ELF-1 (cell line): ENCODE data around the gene COG5.

ENCODE experiments used
- DNase-seq: peaks from one replicate; pipeline ENCODE4 v3.0.0-alpha.2; 2016; ENCODE audit warnings: low read depth, low spot score

Gene COG5

DNA sequence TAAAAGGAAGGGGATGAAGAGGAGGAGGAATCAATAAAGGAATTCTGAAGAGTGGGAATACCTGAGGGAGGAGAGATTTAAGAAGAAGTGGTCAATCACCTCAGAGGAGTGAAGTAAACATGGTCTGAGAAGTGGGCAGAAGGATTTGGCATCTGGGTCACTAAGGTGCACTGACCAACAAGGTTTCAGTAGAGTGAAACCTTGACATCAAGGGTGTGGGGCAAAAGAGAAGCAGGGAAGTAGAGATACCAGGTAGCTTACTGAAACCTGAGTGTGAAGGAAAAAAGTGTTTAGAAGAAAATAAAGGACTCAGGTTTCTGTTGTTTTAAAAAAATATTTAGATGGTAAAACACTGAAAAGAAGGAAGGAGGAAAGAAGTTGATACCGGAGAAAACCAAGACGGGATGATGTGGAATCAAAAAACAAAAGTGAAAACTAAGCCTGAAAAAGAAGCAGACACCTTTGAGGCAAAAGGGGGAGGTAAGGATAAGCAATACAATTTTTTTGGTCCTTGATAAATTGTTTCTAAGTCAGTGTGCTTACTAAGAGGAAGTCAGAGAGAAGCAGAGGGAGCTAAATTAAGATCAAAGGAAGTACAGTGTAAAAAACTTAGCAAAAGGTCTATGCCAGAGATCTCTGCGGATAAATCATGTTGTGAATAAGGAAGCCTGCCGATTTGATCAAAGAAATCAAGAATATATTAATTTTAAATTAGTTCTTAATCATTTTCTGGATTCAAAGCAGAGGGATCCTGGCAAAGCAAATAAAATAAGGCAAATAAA is 231.0 kb downstream of the COG5 start:
- no peak for DNase-seq

DNA sequence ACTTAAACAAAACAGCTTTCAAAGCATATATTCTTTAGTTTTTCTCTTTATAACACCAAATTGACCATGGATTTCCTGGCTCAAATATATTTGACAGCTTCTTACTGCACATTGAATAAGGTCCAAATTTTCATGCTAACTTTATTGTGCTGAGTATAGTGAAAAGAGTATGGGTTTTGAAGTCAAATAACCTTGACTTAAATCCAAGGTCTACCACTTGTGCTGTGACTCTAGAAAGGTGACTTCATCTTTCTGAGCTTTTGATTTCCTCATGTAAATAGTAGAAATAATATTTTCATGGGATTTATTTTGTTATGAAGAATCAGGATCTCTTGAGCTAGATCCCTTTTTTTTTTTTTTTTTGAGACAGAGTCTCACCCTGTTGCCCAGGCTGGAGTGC is 233.2 kb downstream of the COG5 start:
- no peak for DNase-seq

DNA sequence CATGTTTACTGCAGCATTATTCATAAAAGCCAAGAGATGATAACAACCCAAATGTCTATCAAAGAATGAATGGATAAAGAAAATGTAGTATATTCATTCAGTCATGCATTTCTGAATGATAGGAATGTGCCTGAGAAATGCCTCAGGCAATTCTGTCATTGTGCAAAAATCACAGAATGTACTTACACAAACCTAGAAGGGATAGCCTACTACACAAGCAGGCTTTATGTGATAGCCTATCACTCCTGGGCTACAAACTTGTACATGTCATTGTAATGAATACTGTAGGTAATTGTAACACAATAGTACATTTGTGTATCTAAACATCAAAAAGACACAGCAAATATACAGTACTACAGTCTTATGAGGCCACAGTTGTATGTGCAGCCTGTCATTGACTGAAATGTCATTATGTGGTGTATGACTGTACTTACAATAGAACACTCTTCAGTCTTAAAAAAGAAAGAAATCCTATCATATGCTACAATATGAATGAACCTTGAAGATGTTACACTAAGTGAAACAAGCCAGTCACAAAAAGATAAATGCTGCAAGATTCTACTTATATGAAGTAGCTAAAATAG is 235.6 kb downstream of the COG5 start:
- no peak for DNase-seq

DNA sequence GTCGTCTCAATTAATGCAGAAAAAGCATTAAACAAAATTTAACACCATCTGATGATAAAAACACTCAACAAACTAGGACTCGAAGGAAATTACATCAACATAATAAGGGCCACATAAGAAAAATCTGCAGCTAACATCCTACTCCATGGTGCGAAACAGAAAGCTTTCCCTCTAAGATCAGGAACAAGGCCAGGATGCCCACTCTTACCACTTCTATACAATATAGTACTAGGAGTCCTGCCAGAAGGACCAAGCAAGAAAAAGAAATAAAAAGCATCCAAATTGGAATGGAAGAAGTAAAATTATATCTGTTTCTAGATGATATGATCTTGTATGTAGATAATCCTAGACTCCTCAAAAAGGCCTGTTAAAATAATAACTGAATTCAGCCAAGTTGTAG is 237.7 kb downstream of the COG5 start:
- DNase-seq = no peak

GRCh38 chr7:107322015-107322414 is 241.7 kb downstream of the COG5 start:
- DNase-seq = no peak

- no peak for DNase-seq
These were observed 242.1 kb downstream of the COG5 start for GRCh38 chr7:107321611-107322010.

- no peak for DNase-seq
These were observed 243.9 kb downstream of the COG5 start for GRCh38 chr7:107319724-107320228.

DNA sequence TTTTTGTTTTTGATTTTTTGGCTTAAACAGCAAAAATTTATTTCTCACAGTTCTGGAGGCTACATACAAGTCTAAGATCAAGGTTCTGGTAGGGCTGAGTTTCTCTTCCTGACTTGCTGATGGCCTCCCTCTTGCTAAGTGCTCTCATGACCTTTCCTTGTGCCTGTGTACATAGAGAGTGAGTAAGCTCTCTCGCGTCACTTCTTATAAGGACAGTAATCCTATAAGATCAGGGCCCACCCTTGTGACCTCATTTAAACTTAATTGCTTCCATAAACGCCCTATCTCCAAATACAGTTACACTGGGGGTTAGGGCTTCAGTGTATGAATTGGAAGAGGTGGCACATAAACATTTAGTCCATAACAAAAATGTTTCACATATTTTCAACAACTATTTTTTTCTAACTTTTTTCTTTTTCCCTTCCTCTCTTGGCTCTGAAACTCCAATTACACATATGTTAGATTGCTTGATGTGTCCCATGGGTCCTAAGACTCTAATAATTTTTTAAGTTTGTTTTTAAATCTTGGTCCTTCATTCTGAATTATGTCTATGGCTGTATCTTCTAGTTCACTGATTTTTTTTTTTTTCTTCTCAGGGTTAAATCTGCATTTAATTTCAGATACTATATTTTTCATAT is 245.1 kb downstream of the COG5 start:
- no peak for DNase-seq

DNA sequence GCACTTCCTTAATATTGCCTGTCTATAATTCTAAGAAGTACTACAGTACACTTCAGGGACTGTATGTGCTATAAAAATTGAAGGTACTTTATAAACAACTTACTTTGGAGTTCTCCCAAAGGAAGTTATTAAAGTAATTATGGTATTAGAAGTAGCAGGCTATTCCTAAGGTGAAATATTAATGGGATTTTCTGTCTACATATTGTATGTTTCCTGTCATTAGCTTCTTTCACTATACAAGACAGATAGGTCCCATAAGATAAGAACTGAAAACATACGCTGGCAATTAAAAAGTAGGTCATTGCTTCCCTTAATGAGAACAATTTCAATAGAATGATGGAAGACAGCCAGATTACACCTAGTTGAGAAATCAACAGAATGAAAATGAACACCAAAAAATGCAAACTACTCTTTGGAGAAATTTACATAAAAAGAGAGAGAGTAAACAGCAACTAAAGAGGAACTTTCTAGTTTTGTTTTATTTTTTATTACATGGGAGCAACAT is 248.0 kb downstream of the COG5 start:
- DNase-seq = no peak

DNA sequence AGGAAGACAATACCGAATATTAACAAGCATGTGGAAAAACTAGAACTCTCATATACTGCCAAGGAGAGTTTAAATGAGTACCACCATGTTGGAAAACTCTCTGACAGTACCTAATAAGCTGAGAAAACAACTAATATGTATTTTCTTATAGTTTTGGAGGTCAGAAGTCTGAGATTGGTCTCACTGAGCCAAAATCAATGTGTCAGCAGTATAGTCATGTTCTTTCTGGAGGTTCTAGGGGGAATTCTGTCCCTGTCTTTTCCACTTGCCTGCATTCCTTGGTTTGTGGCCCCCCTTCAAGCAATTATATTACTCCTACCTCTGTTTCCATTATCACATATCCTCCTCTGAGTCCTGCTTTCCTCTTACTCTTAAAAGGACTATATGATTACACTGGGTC is 250.4 kb downstream of the COG5 start:
- DNase-seq = no peak

DNA sequence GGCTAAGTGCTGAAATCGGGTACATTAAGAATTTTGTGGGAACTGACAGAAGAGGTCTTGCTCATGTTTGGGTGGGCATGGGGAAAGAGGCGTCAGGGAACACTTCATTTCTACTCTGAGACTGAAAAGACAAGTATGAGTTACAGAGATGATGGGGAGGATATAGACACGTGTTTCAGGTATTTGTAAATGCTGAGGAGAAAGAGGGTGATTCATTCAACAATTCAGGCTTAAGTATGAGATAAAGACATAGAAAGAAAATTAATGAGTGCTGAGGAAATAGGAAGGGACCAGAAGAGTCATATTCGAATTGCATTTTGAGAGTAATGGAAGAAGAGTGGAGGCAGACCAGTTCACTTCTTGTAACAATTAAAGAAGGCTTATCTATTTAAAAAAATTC is 251.3 kb downstream of the COG5 start:
- DNase-seq = no peak

GRCh38 chr7:107309296-107309695 is 254.4 kb downstream of the COG5 start:
- DNase-seq = no peak

GRCh38 chr7:107304636-107305035 is 259.1 kb downstream of the COG5 start:
- no peak for DNase-seq

- DNase-seq = no peak
These were observed 259.7 kb downstream of the COG5 start for GRCh38 chr7:107304063-107304462.

DNA sequence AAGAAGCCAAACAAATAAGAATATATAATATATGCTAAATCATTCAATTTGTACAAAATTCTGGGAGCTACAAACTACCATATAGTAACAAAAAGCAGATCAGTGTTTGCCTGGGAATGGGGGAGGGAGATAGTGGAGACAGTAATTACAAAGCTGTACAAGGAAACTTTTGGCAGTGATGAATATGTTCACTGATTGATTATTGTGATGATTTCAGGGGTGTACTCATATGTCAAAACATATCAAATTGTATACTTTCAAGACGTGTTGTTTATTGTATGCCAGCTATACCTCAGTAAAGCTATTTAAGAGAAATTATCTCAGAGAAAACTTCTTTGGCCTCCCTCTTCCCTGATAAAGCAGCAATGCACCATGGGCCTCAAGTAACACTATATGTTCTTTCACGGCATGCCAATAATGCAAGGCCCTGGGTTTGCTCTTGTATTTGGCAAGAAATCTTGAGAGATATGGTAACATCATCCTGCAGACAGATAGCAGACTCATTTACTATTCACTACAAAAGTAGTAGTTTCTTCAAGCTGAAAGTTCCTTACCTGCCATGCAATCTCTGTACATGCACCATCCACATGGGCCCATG is 261.4 kb downstream of the COG5 start:
- no peak for DNase-seq

DNA sequence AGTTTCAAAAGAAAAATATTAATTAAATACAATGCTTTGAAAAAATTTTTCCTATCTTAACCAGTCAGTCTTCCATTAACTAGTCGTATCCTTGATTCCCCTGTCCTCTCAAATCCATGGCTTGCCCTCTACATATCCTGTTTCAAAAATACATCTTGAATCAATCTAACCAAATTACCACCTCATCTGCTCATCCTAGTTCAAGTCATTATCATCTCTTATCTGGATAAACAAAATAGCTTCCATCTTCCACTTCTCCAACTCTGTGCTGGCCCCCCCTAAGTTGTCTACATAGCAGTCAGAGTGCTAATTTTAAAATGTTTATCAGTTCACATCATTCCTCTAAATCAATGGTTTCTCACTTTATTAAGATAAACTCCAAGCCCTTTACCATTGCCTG is 269.5 kb downstream of the COG5 start:
- DNase-seq = no peak

DNA sequence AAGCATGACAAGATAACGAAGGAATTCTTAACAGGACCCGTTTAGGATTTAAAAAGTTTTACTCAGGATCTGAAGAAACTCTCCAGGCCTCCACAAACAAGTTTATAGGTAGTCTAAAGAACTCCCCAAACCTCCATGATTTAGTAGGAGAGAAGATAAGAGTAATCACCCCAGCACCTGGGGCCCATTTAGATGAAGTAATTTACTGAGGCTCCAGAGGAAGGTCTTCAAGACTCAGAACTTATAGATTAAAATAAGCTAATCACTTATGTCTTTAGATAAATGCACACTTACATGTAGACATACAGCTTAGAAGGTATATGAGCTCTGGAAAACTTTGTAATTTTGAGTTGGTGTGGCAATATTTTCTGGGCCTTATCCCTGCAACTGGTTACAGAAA is 271.1 kb downstream of the COG5 start:
- DNase-seq = no peak

GRCh38 chr7:107291434-107291833 is 272.3 kb downstream of the COG5 start:
- DNase-seq = peak; percentile 16

- DNase-seq = no peak
These were observed 276.7 kb downstream of the COG5 start for GRCh38 chr7:107286751-107287621.

GRCh38 chr7:107284911-107285479 is 278.7 kb downstream of the COG5 start:
- DNase-seq = no peak

- no peak for DNase-seq
These were observed 286.4 kb downstream of the COG5 start for GRCh38 chr7:107277331-107277730.
